Cardiac atrium fibroblast (primary cell): Measurements from ENCODE around the gene WFDC10A. TPM values are rescaled to one million over a fixed set of nuclear protein-coding genes. Genes with fewer than 3 reads are reported as not detected.

ENCODE experiments used
- total RNA-seq: library from RNA; depleted of rRNA; stranded (reverse); fragments of >200 nt; gene quantifications from 2 replicates; pipeline ENCODE4 v1.2.3, GENCODE V29; 2015

WFDC10A gene
- total RNA-seq, result not detected in 2 replicates

GRCh38 chr20:45629496-45630100 lies at the start of gene WFDC10A:
Gene WFDC10A, plus strand, starts transcription at chr20:45629739. Its CDS starts 75 bp downstream, at chr20:45629814.

DNA sequence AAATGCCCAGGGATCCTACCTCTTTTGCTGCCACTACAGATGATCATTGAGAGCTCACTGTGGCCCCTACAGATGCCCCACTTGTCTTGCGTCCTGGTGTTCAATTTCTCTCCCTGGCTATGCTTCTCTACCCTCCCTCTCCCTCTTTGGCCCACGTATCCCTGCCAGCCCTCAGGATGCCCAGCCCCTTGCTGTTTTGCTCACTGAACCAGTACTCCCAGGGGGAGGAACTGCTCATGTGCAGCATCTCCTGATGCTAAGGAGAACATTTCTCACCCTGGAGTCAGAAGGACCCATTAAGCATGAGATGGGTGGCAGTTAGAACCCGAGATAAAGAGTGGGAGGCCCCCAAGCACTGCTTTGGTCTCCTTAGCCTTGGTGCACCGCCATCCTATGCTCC lies 1.6 kb downstream of the WFDC10A start, which contains the start of gene WFDC9:
Gene WFDC9, minus strand, starts transcription at position 101 of the 400 bp plus-strand sequence. CDS start 21,103 bp downstream, outside the sequence.

DNA sequence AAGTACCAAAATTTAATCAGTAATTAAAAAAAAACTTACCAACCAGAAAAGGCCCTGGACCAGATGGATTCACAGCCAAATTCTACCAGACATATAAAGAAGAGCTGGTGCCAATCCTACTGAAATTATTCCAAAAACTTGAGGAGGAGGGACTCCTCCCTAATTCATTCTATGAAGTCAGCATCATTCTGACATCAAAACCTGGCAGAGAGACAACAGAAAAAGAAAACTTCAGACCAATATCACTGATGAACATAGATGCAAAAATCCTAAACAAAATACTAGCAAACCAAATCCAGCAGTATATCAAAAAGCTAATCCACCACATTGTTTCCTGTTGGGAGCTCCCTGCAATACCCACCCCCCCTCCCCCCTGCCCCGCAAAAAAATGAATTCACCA lies 40.6 kb downstream of the WFDC10A start, which contains the start of gene WFDC11:
Gene WFDC11, minus strand, starts transcription at position 101 of the 400 bp plus-strand sequence. CDS start 19,639 bp downstream, outside the sequence.

Other genes starting within 250 kb of the WFDC10A start
- gene DBNDD2, start 221.4 kb upstream of the WFDC10A start, total RNA-seq, result 7.9 and 10.1 TPM in 2 replicates
- gene PIGT, start 213.6 kb upstream of the WFDC10A start, total RNA-seq, result 91.3 and 93.3 TPM in 2 replicates
- not detected in 2 replicates for gene WFDC2, start 160.0 kb upstream of the WFDC10A start, total RNA-seq
- gene SPINT3, start 114.1 kb upstream of the WFDC10A start, total RNA-seq, result not detected in 2 replicates
- gene WFDC6, start 90.3 kb upstream of the WFDC10A start, total RNA-seq, result not detected in 2 replicates
- gene EPPIN, start 82.3 kb upstream of the WFDC10A start, total RNA-seq, result not detected in 2 replicates
- not detected in 2 replicates for gene WFDC8, start 50.5 kb upstream of the WFDC10A start, total RNA-seq
- gene WFDC9, start 1.5 kb downstream of the WFDC10A start, total RNA-seq, result not detected in 2 replicates
- gene WFDC11, start 40.5 kb downstream of the WFDC10A start, total RNA-seq, result not detected in 2 replicates
- not detected in 2 replicates for gene WFDC13, start 72.3 kb downstream of the WFDC10A start, total RNA-seq
- gene WFDC10B, start 75.3 kb downstream of the WFDC10A start, total RNA-seq, result not detected in 2 replicates
- not detected in 2 replicates for gene SPINT4, start 92.6 kb downstream of the WFDC10A start, total RNA-seq
- gene WFDC3, start 162.1 kb downstream of the WFDC10A start, total RNA-seq, result not detected in 2 replicates
- gene DNTTIP1, start 162.2 kb downstream of the WFDC10A start, total RNA-seq, result 17.2 and 25.1 TPM in 2 replicates
- gene UBE2C, start 182.9 kb downstream of the WFDC10A start, total RNA-seq, result 19.6 and 32.7 TPM in 2 replicates
- gene TNNC2, start 197.6 kb downstream of the WFDC10A start, total RNA-seq, result not detected in 2 replicates
- 33.6 and 41.5 TPM in 2 replicates for gene SNX21, start 204.1 kb downstream of the WFDC10A start, total RNA-seq
- 45.3 and 87.3 TPM in 2 replicates for gene ACOT8, start 227.7 kb downstream of the WFDC10A start, total RNA-seq
- 2.9 and 6.1 TPM in 2 replicates for gene ZSWIM3, start 227.9 kb downstream of the WFDC10A start, total RNA-seq